HG03159 (cell line): ENCODE results near the gene RTN4RL1.

Source experiments
- ATAC-seq: cut with Tn5 transposase; IDR thresholded peaks from one replicate; pipeline ENCODE4 v1.9.1; 2021; ENCODE audit warnings: mild to moderate bottlenecking, moderate library complexity; ENCODE audit not compliant: unreplicated experiment

Gene RTN4RL1

DNA sequence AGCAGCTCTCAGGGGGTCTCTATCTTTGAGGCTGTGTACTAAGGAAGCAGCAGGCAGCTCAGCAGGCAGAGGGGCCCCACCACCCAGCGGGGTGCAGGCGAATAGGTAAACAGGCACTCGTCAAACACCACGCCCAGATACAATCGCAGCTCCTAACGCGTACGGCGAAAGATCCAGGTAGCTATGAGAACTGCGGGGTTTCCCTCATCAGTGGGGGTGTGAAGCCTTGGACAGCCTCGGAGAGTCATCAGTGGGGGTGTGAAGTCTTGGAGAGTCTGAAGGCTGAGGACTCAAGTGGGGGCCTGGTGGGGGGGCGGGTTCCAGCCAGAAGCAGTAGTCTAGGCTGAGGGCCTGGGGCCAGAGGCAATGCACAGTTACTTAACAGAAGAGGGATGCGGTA, 69.0 kb downstream of the RTN4RL1 start:
- no peak for ATAC-seq

DNA sequence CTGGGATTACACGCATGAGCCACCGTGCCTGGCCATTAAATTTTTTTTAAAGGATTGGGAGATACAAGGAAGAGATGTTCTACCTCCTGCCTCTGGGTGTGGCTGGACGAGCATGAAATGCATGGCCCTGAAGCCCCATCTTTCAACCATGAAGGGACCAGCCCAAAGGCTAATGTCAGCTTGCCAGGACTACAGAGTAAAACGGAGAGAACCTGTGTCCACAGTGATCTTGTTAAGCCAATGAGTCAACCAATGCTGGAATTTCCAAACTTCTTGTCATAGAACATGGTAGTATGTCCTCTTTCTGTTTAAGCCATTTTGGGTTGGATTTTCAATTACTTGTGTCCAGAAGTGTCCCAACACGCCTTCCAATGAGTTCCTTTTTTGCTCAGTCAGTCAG, 71.3 kb downstream of the RTN4RL1 start:
- ATAC-seq, result no peak

GRCh38 chr17:1951920-1952319, 73.2 kb downstream of the RTN4RL1 start:
- no peak for ATAC-seq

- ATAC-seq, result no peak
These were observed 75.4 kb downstream of the RTN4RL1 start for GRCh38 chr17:1949754-1950153.

GRCh38 chr17:1948517-1948825, 76.7 kb downstream of the RTN4RL1 start:
- ATAC-seq, result no peak

GRCh38 chr17:1947743-1948516, 77.2 kb downstream of the RTN4RL1 start:
- no peak for ATAC-seq

DNA sequence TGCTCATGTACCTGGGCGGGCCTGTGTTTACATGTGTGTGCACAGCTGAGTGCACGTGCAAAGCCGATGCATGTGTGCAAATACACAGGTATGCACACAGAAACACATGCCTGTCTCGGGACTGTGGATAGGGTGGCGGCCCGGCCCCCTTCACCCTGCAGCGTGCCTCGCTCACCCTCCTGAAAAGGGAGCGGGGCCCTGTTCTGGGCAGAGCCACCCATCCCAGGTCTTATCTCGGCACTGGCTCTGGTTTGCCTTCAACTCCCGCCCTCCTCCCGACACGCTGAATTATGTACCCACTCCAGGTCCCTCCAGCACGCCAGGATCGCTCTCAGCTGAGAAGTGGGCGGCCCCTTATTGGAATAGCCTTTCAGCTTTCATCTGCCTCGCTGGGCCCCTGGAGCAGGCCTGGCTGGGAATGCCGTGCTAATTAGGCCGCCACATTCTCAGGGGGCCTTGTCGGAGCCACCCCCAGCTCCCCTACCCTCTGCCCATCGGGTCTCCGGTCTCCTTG, 77.8 kb downstream of the RTN4RL1 start:
- no peak for ATAC-seq

DNA sequence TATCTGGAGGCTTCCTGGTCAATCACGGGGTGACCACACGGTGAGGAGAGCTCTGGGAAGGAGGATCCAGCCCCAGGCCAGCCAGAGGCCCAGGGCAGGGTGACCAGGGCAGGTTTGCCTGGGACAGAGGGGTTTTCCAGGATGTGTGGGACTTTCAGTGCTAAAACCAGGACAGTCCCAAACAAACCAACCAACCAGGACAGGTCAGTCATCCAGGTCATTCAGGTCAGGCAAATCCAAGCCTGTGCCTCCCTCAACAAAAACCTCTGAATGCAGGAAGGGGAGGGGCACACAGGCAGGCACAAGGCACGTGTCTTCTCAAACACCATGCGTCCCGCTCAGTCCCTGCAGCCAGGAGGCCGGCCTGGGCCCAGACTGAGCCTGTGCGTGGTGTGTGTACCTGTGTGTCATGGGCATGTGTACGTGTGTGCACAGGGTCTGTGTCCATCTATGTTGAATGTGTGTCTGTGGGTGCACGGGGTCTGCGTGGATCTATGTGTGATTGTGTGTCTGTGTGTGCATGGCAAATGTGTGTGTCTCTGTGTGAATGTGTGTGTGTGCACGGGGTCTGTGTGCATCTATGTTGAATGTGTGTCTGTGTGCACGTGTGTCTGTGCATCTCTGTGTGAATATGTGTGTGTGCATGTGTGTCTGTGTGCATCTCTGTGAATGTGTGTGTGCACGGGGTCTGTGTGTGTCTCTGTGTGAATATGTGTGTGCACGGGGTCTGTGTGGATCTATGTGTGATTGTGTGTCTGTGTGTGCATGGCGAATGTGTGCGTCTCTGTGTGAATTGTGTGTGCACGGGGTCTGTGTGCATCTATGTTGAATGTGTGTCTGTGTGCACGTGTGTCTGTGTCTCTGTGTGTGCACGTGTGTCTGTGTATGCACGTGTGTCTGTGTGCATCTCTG, 78.9 kb downstream of the RTN4RL1 start:
- ATAC-seq, result no peak

DNA sequence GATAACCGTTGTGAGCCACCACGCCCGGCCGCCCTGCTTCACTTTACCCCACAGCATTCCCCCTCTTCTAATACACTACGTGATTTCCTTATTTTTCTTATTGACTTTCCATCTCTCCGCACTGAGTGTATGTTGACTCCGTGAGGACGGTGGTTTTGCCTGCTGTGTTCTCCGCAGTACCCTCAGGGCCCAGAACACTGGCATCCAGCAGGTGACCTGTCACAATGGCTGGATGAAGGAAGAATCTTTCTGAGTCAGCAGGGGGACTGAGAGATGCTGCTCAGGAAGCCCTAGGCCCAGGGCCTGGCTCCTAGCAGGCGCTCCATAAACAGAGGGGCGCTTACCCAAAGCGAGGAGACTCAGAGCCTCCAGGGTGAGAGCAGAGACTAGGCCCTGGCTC, 79.5 kb downstream of the RTN4RL1 start:
- ATAC-seq, result no peak

GRCh38 chr17:1943436-1943831, 81.7 kb downstream of the RTN4RL1 start:
- no peak for ATAC-seq

DNA sequence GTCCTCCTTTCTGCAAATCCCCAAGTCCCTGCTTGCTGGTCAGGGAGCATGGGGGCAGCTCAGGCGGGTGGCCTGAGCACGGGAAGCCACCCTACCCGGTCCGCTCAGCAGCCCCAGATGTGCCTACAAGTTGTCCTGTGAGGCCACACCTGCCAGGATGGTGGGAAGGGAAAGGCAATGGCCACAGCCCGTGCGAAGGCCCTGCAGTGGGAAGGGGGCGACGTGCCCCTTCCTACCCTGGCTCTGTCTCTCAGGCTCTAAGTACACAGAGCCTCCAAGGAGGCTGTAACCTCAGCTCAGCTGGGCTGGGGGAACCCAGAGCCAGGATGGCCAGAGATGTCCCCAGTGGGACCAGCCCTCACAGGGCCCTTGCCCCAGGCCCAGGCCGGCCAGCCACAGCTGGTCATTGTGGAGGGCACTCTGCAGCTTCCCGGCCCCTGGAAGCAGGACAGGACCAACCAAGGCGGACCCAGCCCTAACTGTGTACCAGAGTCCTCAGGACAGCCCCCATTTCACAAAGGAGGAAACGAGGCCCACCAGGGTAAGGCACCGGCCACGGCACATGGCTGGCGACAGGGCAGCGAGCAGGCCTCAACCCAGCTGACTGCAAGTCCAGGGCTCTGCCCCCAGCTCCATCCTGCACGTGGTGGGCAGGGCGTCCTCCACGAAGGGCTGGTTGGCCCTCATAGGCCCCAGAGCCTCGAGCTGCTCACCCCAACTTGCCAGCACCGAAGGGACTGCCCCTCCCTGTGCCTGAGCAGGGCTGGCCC, 82.3 kb downstream of the RTN4RL1 start:
- no peak for ATAC-seq

- no peak for ATAC-seq
These were observed 83.1 kb downstream of the RTN4RL1 start for GRCh38 chr17:1942066-1942365.

GRCh38 chr17:1941272-1942065, 83.7 kb downstream of the RTN4RL1 start:
- ATAC-seq, result no peak

DNA sequence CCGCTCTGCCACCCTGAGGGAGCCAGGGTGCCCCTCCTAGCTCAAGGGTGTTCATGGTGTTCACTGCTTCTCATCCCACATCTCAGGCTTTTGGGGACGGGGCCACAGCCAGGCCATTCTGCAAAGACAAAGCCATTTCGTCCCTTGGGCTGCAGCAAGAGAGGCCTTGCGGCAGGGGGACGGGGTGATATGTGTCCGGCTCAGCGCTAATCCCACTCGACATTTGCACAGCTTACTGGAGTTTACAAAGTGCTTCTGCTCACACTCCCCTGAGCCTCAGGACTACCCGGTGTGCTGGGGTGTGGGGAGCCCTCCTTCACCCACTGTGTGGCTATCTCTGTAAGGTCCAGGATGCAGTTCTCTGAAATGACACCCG, 84.3 kb downstream of the RTN4RL1 start:
- no peak for ATAC-seq

DNA sequence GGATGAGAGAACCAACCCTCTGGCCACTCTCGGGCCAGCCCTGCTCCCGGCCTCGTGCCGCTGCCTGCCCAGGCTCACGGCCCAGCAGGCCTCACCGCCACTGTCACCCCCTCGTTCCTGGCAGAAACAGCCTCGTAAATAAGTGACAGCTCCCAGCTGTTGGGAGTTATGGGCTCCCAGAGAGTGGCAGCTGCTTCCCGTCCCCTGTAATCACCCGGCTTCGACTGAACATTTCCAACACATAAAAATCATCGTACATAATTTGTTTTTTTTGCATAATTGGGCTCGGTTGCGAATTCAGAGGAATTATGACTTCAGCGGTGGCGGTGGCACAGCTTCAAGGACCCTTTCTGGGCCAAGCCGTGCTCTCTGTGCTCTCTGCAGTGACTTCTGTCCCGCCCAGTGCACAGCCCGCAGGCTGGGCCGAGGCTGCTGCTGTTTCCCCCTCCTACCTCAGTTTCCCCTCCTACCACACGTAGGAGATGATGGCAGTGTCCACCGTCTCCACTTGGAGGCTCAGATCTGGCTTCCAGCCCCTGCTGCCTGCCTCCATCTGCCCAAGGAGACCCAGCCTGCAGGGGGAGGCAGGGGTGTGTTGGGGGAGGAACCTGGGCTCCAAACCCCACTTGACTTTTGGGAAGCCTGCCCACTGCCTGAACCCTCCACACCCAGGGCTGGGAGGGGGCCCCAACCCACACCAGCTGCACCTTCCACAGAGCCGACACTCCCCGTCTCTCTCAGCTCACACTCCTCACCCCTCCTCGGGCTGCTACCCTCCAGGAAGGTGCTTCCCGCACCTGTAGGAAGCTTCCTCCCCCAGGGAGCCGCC, 84.9 kb downstream of the RTN4RL1 start:
- no peak for ATAC-seq

GRCh38 chr17:1937461-1937860, 87.7 kb downstream of the RTN4RL1 start:
- ATAC-seq, result no peak

DNA sequence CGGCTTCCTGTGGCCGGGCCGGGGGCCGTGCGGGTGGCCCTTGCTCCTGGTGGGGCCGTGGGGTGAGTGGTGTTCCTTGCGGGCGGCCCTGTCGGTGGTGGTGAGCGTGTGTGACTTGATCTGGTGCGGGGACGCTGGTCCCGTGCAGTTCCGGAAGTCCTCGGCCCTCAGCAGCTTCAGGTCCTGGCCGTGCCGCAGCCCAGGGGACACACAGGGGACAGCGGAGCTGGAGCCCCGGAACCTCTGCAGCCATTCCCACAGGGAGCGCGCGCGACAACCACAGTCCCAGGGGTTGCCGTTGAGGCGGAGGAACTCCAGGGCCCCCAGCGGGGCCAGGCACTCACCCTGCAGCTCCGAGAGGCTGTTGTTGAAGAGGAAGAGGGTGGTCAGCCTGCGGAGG, 88.4 kb downstream of the RTN4RL1 start:
- ATAC-seq, result no peak

DNA sequence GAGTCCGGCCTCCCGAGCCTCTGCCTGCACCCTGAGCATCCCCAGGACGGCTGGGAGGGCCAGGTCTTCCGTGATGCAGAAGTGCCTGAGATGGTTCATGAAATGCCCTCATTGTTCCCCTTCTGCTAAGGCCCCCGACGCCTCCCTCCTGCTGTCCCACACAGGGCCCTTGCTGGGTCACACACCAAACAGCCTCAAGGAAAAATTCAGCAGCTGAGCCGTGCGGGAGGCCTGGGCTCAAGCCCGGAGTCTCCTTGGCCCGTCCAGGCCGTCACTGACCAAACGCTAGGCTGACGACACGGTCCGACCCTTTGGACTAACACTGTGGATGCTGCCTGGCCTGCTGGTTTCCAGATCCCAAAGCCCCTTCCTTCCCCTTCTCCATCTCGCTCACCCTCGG, 90.2 kb downstream of the RTN4RL1 start:
- no peak for ATAC-seq

GRCh38 chr17:1933875-1934715, 91.0 kb downstream of the RTN4RL1 start:
- no peak for ATAC-seq
